HG03175 (cell line): ENCODE data around the gene TBL1X.
"Not testable (repeated sequence)": the region's sequence is repeated elsewhere in the genome, so short reads cannot be mapped to it uniquely, and the experiment has no call there.

Source experiments
- ATAC-seq: cut with Tn5 transposase; IDR thresholded peaks from one replicate; pipeline ENCODE4 v1.9.1; 2021; ENCODE audit warnings: mild to moderate bottlenecking, moderate library complexity; ENCODE audit not compliant: unreplicated experiment

The TBL1X gene

DNA sequence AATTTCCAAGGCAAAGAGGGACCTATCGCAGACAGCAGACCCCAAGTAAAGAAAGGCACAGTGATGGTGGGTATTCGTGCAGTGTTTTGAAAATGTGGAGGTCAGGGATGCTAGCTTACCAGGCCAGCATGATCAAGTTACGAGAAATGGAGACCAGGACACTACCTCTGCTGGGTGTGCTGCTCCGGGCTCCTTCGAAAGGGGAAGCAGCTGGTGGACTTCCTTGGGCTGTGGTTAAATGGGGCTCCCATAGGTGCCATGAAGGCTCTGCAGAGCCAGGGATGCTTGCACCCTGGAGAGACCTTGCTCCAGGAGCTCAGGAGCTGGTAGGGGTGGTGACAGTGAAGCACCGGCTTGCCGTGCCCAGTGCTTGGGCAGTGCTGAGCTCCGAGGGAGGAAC is 68.8 kb downstream of the TBL1X start:
- no peak for ATAC-seq

DNA sequence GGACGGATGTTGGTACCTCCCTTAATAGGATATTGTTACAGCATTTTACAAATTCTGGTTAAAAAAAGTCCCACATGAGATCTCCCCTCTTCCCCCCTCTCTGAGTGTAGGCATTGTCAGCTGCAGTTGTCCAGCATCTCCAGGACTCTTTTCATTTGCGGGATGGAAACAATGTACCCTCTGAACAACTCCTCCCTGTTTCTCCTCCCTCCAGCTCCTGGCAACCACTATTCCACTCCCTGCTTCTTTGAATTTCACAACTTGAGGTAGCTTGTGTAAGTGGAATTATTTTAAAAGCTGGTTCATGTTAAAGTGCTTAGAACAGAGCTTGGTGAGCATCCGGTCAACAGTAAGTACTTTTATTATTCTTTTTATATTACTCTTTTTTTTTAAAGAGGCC is 69.8 kb downstream of the TBL1X start:
- ATAC-seq, result no peak

DNA sequence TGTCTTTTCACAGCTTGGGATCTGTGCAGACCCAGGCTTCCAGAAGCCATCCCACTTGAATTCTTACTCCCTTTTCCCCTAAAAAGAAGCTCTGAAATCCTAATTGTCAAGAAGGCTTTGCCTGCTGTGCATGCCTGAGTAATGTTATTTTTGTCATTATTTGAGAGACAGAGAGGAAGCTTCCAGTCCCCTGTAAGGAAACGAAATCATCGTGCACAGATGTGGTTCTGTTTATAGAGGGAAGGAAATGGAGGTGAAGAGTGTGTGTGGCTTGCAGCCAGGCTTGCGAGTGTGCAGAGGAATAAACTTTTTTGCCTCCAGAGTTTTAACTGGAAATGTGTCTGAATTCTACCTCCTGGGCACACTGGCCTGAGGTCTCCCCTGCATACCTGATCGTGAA is 70.2 kb downstream of the TBL1X start:
- ATAC-seq, result no peak

DNA sequence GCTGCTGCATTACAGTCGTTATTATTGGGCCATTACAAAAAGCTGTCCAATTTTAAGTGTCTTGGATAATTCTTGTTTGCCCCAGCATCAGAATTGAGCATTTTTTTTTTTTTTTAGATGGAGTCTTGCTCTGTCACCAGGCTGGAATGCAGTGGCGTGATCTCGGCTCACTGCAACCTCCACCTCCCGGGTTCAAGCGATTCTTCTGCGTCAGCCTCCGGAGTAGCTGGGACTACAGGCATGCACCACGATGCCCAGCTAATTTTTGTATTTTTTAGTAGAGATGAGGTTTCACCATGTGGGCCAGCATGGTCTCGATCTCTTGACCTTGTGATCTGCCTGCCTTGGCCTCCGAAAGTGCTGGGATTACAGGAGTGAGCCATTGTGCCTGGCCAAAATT is 71.3 kb downstream of the TBL1X start:
- ATAC-seq, result not testable (repeated sequence)

- ATAC-seq, result no peak
Observed at GRCh38 chrX:9537781-9538180, 72.9 kb downstream of the TBL1X start.

DNA sequence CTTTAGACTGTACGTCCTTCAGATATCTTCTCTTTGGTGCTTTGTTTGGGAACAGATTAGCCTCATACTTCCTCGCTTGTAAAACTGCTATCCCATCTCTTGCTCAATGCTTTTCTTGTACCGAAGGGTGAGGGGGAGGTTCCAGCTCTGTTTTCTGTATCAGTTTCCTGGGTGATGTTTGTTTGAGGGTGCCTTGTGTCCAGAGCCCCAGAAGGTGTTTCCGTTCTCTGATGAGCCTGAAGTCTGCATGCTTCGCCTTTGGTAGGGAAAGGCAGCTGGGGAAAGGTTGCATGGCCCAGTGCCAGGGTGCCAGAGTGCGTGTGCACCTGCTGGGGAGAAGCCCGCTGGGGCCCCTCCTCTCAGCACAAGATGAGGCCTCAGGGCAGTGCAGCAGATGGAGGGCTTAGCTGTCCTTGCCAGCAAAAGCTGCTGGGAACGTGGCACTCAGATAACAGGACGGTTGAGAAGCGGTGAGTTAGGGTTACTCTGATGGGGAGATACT is 73.7 kb downstream of the TBL1X start:
- ATAC-seq, result no peak

DNA sequence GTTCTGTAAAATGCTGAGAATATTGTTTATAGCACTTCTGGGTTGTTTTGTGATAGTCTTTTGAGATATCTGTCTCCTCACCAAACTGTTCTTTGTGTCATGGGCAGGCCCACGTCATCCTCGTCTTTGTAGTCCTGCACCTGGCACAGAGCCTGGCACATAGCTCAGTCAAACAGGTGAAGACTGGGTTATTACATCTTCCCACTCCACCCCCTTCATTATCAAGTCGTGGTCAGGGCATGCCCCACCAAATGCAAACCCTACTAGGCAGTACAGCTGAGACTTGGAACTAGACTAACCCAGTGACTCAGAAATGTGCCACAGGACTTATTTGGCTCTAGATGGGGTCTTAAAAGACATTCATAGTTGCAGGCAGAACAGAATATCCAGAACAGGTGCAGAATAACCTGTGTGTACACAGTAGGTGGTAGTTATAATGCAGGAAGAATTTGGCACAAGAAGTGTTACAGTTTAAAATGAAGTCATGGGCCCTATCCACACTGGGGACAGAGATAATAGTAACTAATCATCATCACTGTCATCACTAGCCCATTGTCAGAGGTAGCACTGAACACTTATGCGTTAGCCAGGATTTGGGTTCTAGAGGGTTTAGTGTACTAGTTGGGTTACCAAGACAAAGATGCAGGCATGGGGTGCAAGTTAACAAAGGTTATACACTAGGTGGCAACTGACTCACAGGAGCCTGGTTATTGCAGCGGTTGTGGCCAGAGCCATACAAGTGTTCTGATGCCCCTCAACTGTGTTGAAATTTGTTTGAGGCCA is 74.9 kb downstream of the TBL1X start:
- no peak for ATAC-seq

DNA sequence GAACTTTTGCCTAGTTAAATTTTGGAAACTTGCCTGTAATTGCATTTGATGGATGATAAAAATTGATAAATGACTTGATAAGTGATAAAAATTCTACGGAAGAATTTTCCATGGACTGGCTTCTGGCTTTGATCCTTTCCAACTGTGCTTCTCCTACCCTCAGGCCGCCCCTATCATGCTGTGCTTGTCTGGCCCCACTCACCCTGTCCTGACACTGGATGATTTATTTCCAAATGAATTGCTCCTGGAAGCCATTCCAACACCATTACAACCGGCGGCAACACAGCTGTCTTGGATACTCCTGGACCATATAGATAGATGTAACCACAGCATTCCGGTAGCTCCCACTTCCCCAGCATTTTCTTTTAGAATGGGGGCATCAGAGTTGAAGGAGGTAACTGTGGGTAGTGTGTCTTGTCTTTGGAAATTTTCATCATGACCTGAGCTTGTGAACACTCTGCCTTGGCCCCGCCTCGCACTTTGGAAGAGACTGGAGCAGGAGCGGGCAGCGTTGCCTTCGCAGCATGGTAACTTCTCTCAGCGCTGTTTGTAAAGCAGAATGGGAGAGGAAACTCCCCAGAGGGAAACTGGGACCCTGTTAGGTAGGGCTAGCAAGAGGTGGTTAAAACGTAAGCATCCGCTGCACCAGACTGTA is 77.4 kb downstream of the TBL1X start:
- ATAC-seq, result no peak

DNA sequence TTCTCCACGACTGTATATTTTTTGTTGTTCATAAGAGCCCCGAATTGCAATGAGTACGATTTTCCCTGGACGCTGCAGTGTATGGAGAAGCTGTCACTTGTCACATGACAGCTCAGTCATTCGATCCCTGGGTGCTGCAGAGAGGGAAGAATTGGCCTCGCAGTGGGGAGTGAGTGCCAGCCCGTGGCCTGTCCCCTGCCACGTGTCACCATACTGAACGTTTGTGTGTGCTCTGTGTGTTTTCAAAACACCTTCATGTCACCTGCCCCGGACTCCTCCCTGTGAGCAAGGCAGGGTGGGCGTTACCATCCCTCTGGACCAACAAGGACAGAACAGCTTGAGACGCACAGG is 77.9 kb downstream of the TBL1X start:
- no peak for ATAC-seq

GRCh38 chrX:9555354-9555753 is 90.5 kb downstream of the TBL1X start:
- no peak for ATAC-seq

- no peak for ATAC-seq
Observed at GRCh38 chrX:9557091-9557490, 92.2 kb downstream of the TBL1X start.

DNA sequence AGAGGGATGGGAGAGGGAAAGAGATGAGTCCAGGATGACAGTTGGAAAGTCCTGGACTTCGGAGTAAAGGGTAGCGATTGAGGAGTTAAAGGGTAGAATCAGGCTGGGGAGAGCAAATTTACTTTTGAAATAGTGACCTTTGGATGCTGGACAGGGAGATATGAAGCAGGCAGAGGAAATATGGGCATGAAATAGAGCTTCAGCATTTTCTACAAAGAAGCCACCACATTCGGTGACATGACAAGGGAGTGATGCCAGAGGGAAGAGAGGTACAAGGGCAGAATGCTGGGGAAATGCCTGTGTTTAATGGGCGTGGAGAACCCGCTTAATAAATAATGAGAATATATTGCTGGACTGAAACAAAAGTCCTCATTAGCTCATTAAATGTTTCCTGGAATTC is 92.7 kb downstream of the TBL1X start:
- no peak for ATAC-seq

DNA sequence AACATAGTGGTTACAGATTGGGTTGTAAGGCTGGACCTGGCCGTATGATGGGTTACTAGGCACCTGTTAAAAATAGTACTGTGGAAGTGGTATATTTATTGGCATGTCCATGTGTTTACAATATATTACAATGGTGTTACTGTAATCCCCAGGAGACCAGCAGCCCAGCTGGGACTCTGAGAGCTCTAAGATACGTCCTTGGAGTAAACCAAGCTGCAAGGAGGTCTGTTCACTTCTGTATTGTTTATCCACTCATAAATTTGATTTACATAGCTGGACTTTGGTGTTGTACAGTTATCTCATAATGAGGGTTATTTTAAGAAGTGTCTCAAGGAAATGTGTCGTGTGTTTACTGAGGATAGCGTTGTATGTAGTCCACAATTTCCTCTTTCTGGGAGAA is 93.8 kb downstream of the TBL1X start:
- ATAC-seq, result no peak

DNA sequence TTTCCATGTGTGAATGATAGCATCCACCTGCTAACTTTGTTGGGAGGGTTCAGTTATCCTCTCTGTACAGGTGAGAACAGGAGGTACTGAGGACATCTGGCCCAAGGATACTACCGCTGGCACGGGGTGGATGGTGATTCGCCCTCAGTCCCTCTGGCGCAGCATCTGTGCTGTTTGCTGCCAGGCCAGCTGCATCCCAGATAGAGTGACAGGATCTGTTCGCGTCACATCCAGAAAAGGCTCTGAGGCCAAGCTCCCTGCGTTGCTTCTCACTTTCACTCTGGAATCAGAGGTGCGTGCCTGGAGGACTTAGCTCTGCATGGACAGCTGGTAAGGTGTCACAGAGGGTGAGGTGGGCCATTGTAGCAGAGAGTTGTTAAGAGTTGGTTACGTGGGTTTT is 95.4 kb downstream of the TBL1X start:
- ATAC-seq, result no peak

GRCh38 chrX:9561199-9561598 is 96.3 kb downstream of the TBL1X start:
- no peak for ATAC-seq

GRCh38 chrX:9562851-9563250 is 98.0 kb downstream of the TBL1X start:
- ATAC-seq, result no peak

DNA sequence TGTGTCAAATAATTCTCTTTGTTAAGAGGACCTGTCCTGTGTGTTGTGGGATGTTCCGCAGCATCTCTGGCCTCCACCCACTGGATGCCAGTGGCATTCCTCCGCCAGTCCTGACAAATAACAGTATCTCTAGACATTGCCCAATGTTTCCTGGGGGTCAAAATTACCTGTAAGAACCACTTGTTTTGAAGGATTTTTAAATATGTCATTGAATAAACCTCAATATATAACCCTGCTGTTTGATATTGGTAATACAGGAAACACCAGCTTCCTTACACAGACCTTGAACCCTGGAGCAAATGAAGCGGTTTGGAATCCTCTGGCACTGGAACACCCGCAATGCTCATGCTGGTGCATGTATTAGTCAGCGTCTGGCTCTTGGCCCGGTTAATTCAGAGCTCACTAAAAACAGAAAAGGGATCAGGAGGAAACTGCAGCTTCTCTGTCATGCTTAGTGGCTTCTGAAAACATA is 101.3 kb downstream of the TBL1X start:
- ATAC-seq, result no peak

GRCh38 chrX:9569876-9570301 is 105.0 kb downstream of the TBL1X start:
- ATAC-seq, result no peak

- no peak for ATAC-seq
Observed at GRCh38 chrX:9573282-9574106, 108.6 kb downstream of the TBL1X start.

DNA sequence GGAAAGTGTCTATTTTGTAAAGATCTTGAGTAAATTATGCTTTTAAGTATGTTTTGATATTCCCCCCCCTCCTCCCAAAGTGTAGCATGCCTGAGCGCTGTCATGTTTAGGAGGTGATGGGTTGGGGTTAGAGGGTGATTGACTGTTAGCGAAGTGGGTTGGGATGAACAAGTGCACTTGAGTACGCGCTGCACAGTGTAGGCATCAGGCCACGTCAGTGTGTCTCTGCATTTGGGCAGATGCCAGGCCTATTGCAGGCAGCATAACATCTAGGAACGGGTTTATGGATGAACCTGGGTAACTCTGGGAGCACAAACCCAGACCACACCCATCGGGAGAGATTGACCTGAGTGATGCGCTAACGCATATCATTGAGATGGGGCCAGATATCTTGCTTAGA is 111.2 kb downstream of the TBL1X start:
- no peak for ATAC-seq

- ATAC-seq, result no peak
Observed at GRCh38 chrX:9577555-9577954, 112.7 kb downstream of the TBL1X start.
